ENCODE measurements around the gene RAB30. TPM values are rescaled to one million over a fixed set of nuclear protein-coding genes. Genes with fewer than 3 reads are reported as not detected.
"Not testable (repeated sequence)": the region's sequence is repeated elsewhere in the genome, so short reads cannot be mapped to it uniquely, and the experiment has no call there.

The RAB30 gene
- polyA plus RNA-seq, 1 donor, result 5.3 TPM

GRCh38 chr11:82981852-82982251 lies 89.8 kb downstream of the RAB30 start:
- H3K27ac ChIP-seq (ENCODE audit: low read length), result no peak overlapping the region
- H3K36me3 ChIP-seq (ENCODE audit: control insufficient read depth, insufficient read depth, low read length), result peaks cover 5% of the 10 kb centered on the region
- no peak overlapping the region for H3K4me3 ChIP-seq (ENCODE audit: low read length)
- no peaks in the 10 kb centered on the region for H3K27me3 ChIP-seq (ENCODE audit: control insufficient read depth, insufficient read depth, low read length)
- WGBS (ENCODE audit: insufficient coverage, low lambda C conversion rate), result no CpG with 5 or more reads among the region's 6 CpGs
- H3K4me1 ChIP-seq (ENCODE audit: control insufficient read depth, insufficient read depth, low read length), result no peaks in the 10 kb centered on the region
- no peaks in the 10 kb centered on the region for H3K9me3 ChIP-seq (ENCODE audit: control insufficient read depth, low read depth, low read length)
- no peak for DNase-seq

GRCh38 chr11:82980947-82981346 lies 90.8 kb downstream of the RAB30 start:
- 100% methylated on average over 2 of the region's 4 CpGs for WGBS (ENCODE audit: insufficient coverage, low lambda C conversion rate)
- Histone ChIP-seq H3K4me3 (ENCODE audit: low read length) (no peak overlapping the region), H3K9me3 (ENCODE audit: control insufficient read depth, low read depth, low read length) (no peaks in the 10 kb centered on the region), H3K4me1 (ENCODE audit: control insufficient read depth, insufficient read depth, low read length) (no peaks in the 10 kb centered on the region), H3K27ac (ENCODE audit: low read length) (no peak overlapping the region), H3K27me3 (ENCODE audit: control insufficient read depth, insufficient read depth, low read length) (no peaks in the 10 kb centered on the region), H3K36me3 (ENCODE audit: control insufficient read depth, insufficient read depth, low read length) (peaks cover 5% of the 10 kb centered on the region)
- no peak for DNase-seq

GRCh38 chr11:82980292-82980691 lies 91.4 kb downstream of the RAB30 start:
- Histone ChIP-seq H3K4me1 (ENCODE audit: control insufficient read depth, insufficient read depth, low read length) (no peaks in the 10 kb centered on the region), H3K27me3 (ENCODE audit: control insufficient read depth, insufficient read depth, low read length) (no peaks in the 10 kb centered on the region), H3K36me3 (ENCODE audit: control insufficient read depth, insufficient read depth, low read length) (peaks cover 5% of the 10 kb centered on the region), H3K9me3 (ENCODE audit: control insufficient read depth, low read depth, low read length) (no peaks in the 10 kb centered on the region), H3K4me3 (ENCODE audit: low read length) (no peak overlapping the region), H3K27ac (ENCODE audit: low read length) (no peak overlapping the region)
- DNase-seq, result no peak

- Histone ChIP-seq H3K36me3 (ENCODE audit: control insufficient read depth, insufficient read depth, low read length) (peaks cover 5% of the 10 kb centered on the region), H3K27me3 (ENCODE audit: control insufficient read depth, insufficient read depth, low read length) (no peaks in the 10 kb centered on the region), H3K4me1 (ENCODE audit: control insufficient read depth, insufficient read depth, low read length) (no peaks in the 10 kb centered on the region), H3K4me3 (ENCODE audit: low read length) (no peak overlapping the region), H3K9me3 (ENCODE audit: control insufficient read depth, low read depth, low read length) (no peaks in the 10 kb centered on the region), H3K27ac (ENCODE audit: low read length) (no peak overlapping the region)
- DNase-seq, result no peak
Measured at GRCh38 chr11:82979824-82980223, 91.9 kb downstream of the RAB30 start.

- no peaks in the 10 kb centered on the region for H3K9me3 ChIP-seq (ENCODE audit: control insufficient read depth, low read depth, low read length)
- H3K36me3 ChIP-seq (ENCODE audit: control insufficient read depth, insufficient read depth, low read length), result peaks cover 5% of the 10 kb centered on the region
- H3K4me3 ChIP-seq (ENCODE audit: low read length), result no peak overlapping the region
- H3K4me1 ChIP-seq (ENCODE audit: control insufficient read depth, insufficient read depth, low read length), result no peaks in the 10 kb centered on the region
- WGBS (ENCODE audit: insufficient coverage, low lambda C conversion rate), result 95% methylated on average over 6 of the region's 6 CpGs
- no peak for DNase-seq
- H3K27ac ChIP-seq (ENCODE audit: low read length), result no peak overlapping the region
- no peaks in the 10 kb centered on the region for H3K27me3 ChIP-seq (ENCODE audit: control insufficient read depth, insufficient read depth, low read length)
Measured at GRCh38 chr11:82978422-82979099, 93.1 kb downstream of the RAB30 start.

- Histone ChIP-seq H3K36me3 (ENCODE audit: control insufficient read depth, insufficient read depth, low read length) (peaks cover 2% of the 10 kb centered on the region), H3K4me3 (ENCODE audit: low read length) (no peak overlapping the region), H3K27me3 (ENCODE audit: control insufficient read depth, insufficient read depth, low read length) (no peaks in the 10 kb centered on the region), H3K4me1 (ENCODE audit: control insufficient read depth, insufficient read depth, low read length) (no peaks in the 10 kb centered on the region), H3K9me3 (ENCODE audit: control insufficient read depth, low read depth, low read length) (no peaks in the 10 kb centered on the region), H3K27ac (ENCODE audit: low read length) (no peak overlapping the region)
- no peak for DNase-seq
Measured at GRCh38 chr11:82976786-82977185, 94.9 kb downstream of the RAB30 start.

- H3K9me3 ChIP-seq (ENCODE audit: control insufficient read depth, low read depth, low read length), result peaks cover under 1% of the 10 kb centered on the region
- no peak overlapping the region for H3K4me3 ChIP-seq (ENCODE audit: low read length)
- H3K27ac ChIP-seq (ENCODE audit: low read length), result no peak overlapping the region
- H3K27me3 ChIP-seq (ENCODE audit: control insufficient read depth, insufficient read depth, low read length), result no peaks in the 10 kb centered on the region
- no peaks in the 10 kb centered on the region for H3K36me3 ChIP-seq (ENCODE audit: control insufficient read depth, insufficient read depth, low read length)
- H3K4me1 ChIP-seq (ENCODE audit: control insufficient read depth, insufficient read depth, low read length), result no peaks in the 10 kb centered on the region
- no peak for DNase-seq
Measured at GRCh38 chr11:82975882-82976281, 95.8 kb downstream of the RAB30 start.

- Histone ChIP-seq H3K27ac (ENCODE audit: low read length) (no peak overlapping the region), H3K36me3 (ENCODE audit: control insufficient read depth, insufficient read depth, low read length) (no peaks in the 10 kb centered on the region), H3K4me1 (ENCODE audit: control insufficient read depth, insufficient read depth, low read length) (no peaks in the 10 kb centered on the region), H3K9me3 (ENCODE audit: control insufficient read depth, low read depth, low read length) (peaks cover 8% of the 10 kb centered on the region), H3K27me3 (ENCODE audit: control insufficient read depth, insufficient read depth, low read length) (no peaks in the 10 kb centered on the region), H3K4me3 (ENCODE audit: low read length) (no peak overlapping the region)
- DNase-seq, result no peak
- no CpG with 5 or more reads among the region's 2 CpGs for WGBS (ENCODE audit: insufficient coverage, low lambda C conversion rate)
Measured at GRCh38 chr11:82974851-82975250, 96.8 kb downstream of the RAB30 start.

- WGBS (ENCODE audit: insufficient coverage, low lambda C conversion rate), result 93% methylated on average over 2 of the region's 2 CpGs
- H3K4me3 ChIP-seq (ENCODE audit: low read length), result no peak overlapping the region
- H3K36me3 ChIP-seq (ENCODE audit: control insufficient read depth, insufficient read depth, low read length), result no peaks in the 10 kb centered on the region
- peaks cover 8% of the 10 kb centered on the region for H3K9me3 ChIP-seq (ENCODE audit: control insufficient read depth, low read depth, low read length)
- no peak overlapping the region for H3K27ac ChIP-seq (ENCODE audit: low read length)
- no peaks in the 10 kb centered on the region for H3K27me3 ChIP-seq (ENCODE audit: control insufficient read depth, insufficient read depth, low read length)
- no peaks in the 10 kb centered on the region for H3K4me1 ChIP-seq (ENCODE audit: control insufficient read depth, insufficient read depth, low read length)
- no peak for DNase-seq
Measured at GRCh38 chr11:82974135-82974534, 97.6 kb downstream of the RAB30 start.

GRCh38 chr11:82972103-82972502 lies 99.6 kb downstream of the RAB30 start:
- Histone ChIP-seq H3K9me3 (ENCODE audit: control insufficient read depth, low read depth, low read length) (peaks cover 8% of the 10 kb centered on the region), H3K36me3 (ENCODE audit: control insufficient read depth, insufficient read depth, low read length) (no peaks in the 10 kb centered on the region), H3K27me3 (ENCODE audit: control insufficient read depth, insufficient read depth, low read length) (no peaks in the 10 kb centered on the region), H3K27ac (ENCODE audit: low read length) (no peak overlapping the region), H3K4me1 (ENCODE audit: control insufficient read depth, insufficient read depth, low read length) (no peaks in the 10 kb centered on the region), H3K4me3 (ENCODE audit: low read length) (no peak overlapping the region)
- WGBS (ENCODE audit: insufficient coverage, low lambda C conversion rate), result no CpG with 5 or more reads among the region's 1 CpG
- no peak for DNase-seq

GRCh38 chr11:82971519-82971946 lies 100.2 kb downstream of the RAB30 start:
- not testable (repeated sequence) for H3K9me3 ChIP-seq (ENCODE audit: control insufficient read depth, low read depth, low read length); H3K27ac ChIP-seq (ENCODE audit: low read length); H3K36me3 ChIP-seq (ENCODE audit: control insufficient read depth, insufficient read depth, low read length); DNase-seq; H3K27me3 ChIP-seq (ENCODE audit: control insufficient read depth, insufficient read depth, low read length); H3K4me3 ChIP-seq (ENCODE audit: low read length); H3K4me1 ChIP-seq (ENCODE audit: control insufficient read depth, insufficient read depth, low read length)
- no CpG with 5 or more reads among the region's 8 CpGs for WGBS (ENCODE audit: insufficient coverage, low lambda C conversion rate)
